GM12872 (cell line): ENCODE measurements around the gene BAHD1.
A peak's percentile ranks its signal among the peaks of the same experiment; 100 is the strongest.

Experiments used
- TF ChIP-seq, protein P1 (sequence below): IDR thresholded peaks from 3 replicates; pipeline ENCODE4 v1.5.1; 2011; ENCODE audit warnings: low read depth, mild to moderate bottlenecking, low read length, moderate library complexity; ENCODE audit not compliant: insufficient read depth

The BAHD1 gene

DNA sequence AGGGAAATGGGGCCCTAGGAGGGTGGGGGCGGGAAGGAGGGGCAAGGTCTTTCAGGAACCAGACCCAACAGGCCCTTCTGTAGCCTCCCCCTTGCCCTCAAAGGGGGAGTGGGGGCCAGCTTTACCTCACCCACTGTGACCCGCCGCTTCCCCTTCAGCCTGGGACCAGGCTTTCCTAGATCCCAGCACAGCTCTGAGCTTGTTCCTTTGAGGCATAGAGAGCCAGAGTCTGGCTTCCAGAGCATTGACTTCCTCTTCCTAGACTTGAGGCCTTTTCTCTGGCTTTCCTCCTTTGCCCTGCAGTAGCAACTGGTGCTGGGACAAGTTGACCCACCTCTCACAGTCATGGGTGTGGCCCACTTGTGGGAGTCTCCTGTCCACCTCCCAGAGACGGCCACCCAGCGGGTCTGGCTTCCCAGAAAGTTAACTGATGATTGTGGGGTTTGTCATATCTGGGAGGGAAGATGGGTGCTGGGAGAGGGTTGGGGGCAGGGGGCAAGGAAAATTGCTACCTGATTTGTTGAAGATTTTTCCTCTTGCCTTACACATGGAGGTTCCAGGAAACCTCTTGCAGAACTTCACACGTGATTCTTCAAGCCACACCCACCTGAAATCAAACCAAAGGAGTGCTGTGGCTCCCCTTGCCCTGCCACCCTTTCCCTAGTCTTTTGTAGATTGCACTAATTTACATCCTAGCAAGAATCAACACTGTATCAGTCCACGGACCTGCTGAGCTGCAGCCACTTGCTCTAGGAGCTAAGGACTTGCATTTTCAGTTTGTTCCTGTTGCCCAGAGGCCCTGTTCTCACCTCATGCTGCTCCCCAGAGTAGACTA is 25.9 kb downstream of the BAHD1 start:
- TF ChIP-seq, protein P1, sequence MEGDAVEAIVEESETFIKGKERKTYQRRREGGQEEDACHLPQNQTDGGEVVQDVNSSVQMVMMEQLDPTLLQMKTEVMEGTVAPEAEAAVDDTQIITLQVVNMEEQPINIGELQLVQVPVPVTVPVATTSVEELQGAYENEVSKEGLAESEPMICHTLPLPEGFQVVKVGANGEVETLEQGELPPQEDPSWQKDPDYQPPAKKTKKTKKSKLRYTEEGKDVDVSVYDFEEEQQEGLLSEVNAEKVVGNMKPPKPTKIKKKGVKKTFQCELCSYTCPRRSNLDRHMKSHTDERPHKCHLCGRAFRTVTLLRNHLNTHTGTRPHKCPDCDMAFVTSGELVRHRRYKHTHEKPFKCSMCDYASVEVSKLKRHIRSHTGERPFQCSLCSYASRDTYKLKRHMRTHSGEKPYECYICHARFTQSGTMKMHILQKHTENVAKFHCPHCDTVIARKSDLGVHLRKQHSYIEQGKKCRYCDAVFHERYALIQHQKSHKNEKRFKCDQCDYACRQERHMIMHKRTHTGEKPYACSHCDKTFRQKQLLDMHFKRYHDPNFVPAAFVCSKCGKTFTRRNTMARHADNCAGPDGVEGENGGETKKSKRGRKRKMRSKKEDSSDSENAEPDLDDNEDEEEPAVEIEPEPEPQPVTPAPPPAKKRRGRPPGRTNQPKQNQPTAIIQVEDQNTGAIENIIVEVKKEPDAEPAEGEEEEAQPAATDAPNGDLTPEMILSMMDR, result no peak

DNA sequence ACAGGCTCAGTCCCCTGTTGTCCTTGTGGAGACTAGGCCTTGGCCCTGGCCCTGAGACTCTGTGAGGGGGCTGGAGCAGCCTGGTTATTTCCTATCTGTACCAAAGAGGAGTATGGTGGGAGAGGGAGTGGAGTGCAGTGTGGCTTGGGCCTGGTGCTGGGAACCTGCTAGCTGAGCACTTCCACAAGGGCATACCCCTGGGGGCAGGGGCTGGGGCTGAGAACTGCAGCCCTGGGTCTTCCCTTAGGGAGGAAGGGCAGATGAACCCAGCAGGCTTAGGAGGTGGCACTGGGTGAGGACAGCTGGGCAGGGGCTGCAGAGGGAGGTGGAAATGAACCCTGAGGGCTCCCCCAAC is 26.5 kb downstream of the BAHD1 start:
- TF ChIP-seq, protein P1, result no peak

DNA sequence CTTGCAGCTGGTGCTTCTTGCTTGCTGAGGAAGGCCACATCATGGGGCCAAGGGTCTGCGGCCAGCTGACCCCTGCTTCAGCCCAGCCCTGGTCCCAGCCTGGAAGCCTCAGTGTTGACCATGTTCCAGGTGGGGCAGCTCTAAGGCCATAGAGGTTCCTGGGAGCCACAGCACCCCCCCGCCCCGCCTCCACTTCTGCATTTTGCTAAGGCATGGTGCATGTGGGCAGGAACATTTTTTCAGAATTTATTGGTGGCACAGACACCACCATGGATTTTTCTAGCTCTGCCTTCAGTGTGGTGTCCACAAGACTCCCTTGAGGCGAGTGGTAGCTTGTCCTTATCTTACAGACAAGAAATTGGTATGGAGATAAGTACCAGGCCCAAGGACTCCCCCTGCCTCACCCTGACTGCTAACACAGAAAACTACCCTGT is 28.2 kb downstream of the BAHD1 start:
- TF ChIP-seq, protein P1, result no peak

DNA sequence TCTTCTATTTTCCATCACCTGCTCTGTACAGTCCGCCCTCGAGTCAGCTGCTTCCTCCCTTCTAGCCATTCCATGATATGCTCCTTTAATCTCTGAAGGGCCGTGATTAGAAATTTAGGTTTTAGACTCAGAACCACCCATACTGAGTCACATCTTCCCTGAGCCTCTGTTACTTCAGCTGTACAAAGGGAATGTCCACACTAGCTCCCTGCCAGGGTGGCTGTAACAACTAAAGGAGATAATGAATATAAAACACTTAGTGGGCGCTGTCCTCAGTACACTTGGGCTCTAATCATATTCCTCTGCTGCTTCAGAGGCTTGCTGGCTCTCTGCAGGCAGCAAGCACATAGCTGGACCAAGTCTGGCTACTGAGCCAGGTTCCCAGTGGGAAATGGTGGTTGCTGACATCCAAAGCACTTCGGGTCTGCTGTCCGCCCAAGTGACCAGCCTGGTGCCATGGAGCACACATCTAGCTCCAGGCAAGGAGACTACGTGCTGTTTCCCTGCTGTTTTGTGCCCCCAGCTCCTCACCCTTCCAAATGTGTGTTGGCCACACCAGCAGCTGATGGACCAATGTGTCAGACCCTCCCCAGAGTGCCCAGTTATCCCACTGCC is 29.1 kb downstream of the BAHD1 start:
- TF ChIP-seq, protein P1, result no peak

DNA sequence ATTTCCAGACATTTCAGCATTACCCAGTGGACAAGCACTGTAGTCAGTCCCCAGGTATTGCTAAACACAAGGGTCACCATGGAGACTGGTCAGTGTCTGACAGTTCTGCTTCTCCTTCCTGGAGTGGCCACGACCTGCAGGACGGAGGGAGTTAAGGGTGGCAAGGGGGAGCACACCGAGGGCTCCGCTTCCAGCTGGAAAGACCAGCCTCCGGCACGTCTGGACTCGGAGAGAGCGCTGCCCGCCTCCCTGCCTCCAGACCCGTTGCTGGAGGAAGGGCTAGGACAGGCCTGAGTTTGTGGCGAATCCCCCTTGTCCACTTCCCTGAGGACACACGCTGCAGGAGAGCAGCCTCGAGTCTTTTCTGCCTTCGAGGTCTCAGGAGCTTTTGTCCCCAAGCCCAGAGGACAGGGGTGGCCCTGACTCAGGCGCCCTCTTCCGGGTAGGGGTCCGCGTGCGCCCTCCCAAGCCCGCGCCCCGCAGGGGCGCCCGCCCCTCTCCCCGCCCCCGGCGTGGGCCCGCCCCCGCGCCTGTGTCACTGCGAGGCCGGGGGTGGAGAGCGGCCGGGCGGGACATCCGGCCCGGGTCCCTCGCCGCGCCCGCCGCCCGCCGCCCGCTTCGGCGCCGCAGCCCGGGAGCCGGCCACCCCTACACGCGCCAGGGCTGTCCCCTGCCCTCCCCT is 29.8 kb downstream of the BAHD1 start, which contains the start of gene CHST14:
Gene CHST14 (plus strand): TSS at position 562 of the 682 bp plus-strand sequence. CDS start 230 bp downstream, outside the sequence.
- TF ChIP-seq, protein P1, result peak; percentile 22; the same call in 1 of the 3 replicates

DNA sequence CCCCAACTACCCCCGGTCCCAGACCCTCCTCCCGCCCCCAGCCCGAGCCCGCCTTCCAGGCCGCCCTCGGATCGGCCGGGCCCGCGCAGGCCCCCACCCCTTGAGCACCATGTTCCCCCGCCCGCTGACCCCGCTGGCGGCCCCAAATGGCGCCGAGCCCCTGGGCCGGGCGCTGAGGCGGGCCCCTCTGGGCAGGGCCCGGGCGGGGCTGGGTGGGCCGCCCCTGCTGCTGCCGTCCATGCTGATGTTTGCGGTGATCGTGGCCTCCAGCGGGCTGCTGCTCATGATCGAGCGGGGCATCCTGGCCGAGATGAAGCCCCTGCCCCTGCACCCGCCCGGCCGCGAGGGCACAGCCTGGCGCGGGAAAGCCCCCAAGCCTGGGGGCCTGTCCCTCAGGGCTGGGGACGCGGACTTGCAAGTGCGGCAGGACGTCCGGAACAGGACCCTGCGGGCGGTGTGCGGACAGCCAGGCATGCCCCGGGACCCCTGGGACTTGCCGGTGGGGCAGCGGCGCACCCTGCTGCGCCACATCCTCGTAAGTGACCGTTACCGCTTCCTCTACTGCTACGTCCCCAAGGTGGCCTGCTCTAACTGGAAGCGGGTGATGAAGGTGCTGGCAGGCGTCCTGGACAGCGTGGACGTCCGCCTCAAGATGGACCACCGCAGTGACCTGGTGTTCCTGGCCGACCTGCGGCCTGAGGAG is 30.5 kb downstream of the BAHD1 start:
- TF ChIP-seq, protein P1, result no peak

DNA sequence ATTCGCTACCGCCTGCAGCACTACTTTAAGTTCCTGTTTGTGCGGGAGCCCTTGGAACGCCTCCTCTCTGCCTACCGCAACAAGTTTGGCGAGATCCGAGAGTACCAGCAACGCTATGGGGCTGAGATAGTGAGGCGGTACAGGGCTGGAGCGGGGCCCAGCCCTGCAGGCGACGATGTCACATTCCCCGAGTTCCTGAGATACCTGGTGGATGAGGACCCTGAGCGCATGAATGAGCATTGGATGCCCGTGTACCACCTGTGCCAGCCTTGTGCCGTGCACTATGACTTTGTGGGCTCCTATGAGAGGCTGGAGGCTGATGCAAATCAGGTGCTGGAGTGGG is 31.0 kb downstream of the BAHD1 start:
- TF ChIP-seq, protein P1, result no peak
